Lung (tissue), 12 donors: ENCODE results near the gene HMBS. TPM values are rescaled to one million over a fixed set of nuclear protein-coding genes. Genes with fewer than 3 reads are reported as not detected.
A peak's percentile ranks its signal among the peaks of the same experiment; 100 is the strongest.

Experiments
- ATAC-seq: fragments of 200-7000 bp; cut with Tn5 transposase; one replicate; pipeline ENCODE4 v1.9.1; 2020; ENCODE audit warnings: moderate number of reproducible peaks; ENCODE audit not compliant: insufficient read depth, low FRiP score
- DNase-seq, 3 donors: peaks; one replicate each; pipeline ENCODE4 v3.0.0-alpha.2; 2013 to 2017
- H3K27ac ChIP-seq, 2 donors: one replicate each; pipeline ENCODE4 v1.5.1; 2013; ENCODE audit warnings: mild to moderate bottlenecking in 2 of 2, moderate library complexity in 2 of 2, control low read depth in 1 of 2, inconsistent platforms in 1 of 2, low read depth in 1 of 2, low read length in 1 of 2
- H3K27me3 ChIP-seq, 3 donors: one replicate each; pipeline ENCODE4 v1.5.1; 2013; ENCODE audit warnings: low read length in 2 of 3; ENCODE audit not compliant: control insufficient read depth in 3 of 3, insufficient read depth in 3 of 3
- H3K36me3 ChIP-seq, 4 donors: one replicate each; pipeline ENCODE4 v1.5.1; 2013; ENCODE audit warnings: low read length in 4 of 4, mild to moderate bottlenecking in 1 of 4, moderate library complexity in 1 of 4; ENCODE audit not compliant: control insufficient read depth in 4 of 4, insufficient read depth in 4 of 4
- H3K4me1 ChIP-seq, 5 donors: one replicate each; pipeline ENCODE4 v1.5.1; 2013; ENCODE audit warnings: low read length in 5 of 5, mild to moderate bottlenecking in 2 of 5, moderate library complexity in 1 of 5; ENCODE audit not compliant: control insufficient read depth in 5 of 5, insufficient read depth in 5 of 5
- H3K4me3 ChIP-seq: one replicate; pipeline ENCODE4 v1.5.1; 2013; ENCODE audit warnings: mild to moderate bottlenecking, control low read depth, moderate library complexity
- H3K9ac ChIP-seq, 2 donors: one replicate each; pipeline ENCODE4 v1.5.1; 2013; ENCODE audit warnings: low read length in 2 of 2, control low read depth in 1 of 2; ENCODE audit not compliant: insufficient read depth in 1 of 2
- H3K9me3 ChIP-seq, 4 donors: one replicate each; pipeline ENCODE4 v1.5.1; 2013; ENCODE audit warnings: low read length in 3 of 4, mild to moderate bottlenecking in 1 of 4, moderate library complexity in 1 of 4; ENCODE audit not compliant: control insufficient read depth in 4 of 4, insufficient read depth in 3 of 4
- CTCF ChIP-seq: IDR thresholded peaks from 2 replicates; pipeline ENCODE4 v1.5.1; 2012; ENCODE audit warnings: mild to moderate bottlenecking; ENCODE audit errors: control extremely low read depth, extremely low read depth
- WGBS, 2 donors: extraction: QIAGEN DNeasy Blood & Tissue Kit; methylation state at CpG; one replicate each; pipeline ENCODE4 v1.1.7; 2013; 5-methylcytosine and 5-hydroxymethylcytosine counted together
- polyA plus RNA-seq, 2 donors: library from polyadenylated mRNA; stranded (reverse); fragments of 200-250 nt; gene quantifications; one replicate each; pipeline ENCODE4 v1.2.1, GENCODE V29; 2013
- total RNA-seq, 2 donors: library from RNA; depleted of rRNA in 1 of 2; stranded (reverse); fragments of >200 nt in 1 of 2; gene quantifications; one replicate each; pipeline ENCODE4 v1.2.1, GENCODE V29; 2014 to 2021
- donor health status: control.
- donor health status: control.
- donor health status: Bipolar disorder and iron deficiency.
- donor health status: healthy.
- donor health status: DM: yes; HTN: yes; CAD: no.

Gene HMBS
- total and polyA plus RNA-seq, 4 donors = 11.7 to 33.3 (median 31.5) TPM

- no peaks in the 10 kb centered on the region for H3K27me3 ChIP-seq
- H3K27ac ChIP-seq = no peak overlapping the region
- peaks cover 0 to 14% (median 8%) of the 10 kb centered on the region in 4 donors for H3K36me3 ChIP-seq
- no peak overlapping the region for H3K4me3 ChIP-seq
- H3K4me1 ChIP-seq = peaks cover 11 to 38% (median 18%) of the 10 kb centered on the region in 5 donors
- no peak for DNase-seq
- no peak for ATAC-seq
- WGBS, 2 donors = 94 to 98% methylated on average over 9 of the region's 9 CpGs
- no peaks in the 10 kb centered on the region for H3K9me3 ChIP-seq
- TF ChIP-seq CTCF = no peak
- no peak overlapping the region for H3K9ac ChIP-seq
These were observed 3.7 kb downstream of the HMBS start for GRCh38 chr11:119088406-119088805.

- H3K27me3 ChIP-seq = no peaks in the 10 kb centered on the region
- H3K27ac ChIP-seq = no peak overlapping the region
- DNase-seq (no peak), ATAC-seq (no peak)
- WGBS, 2 donors = 90 to 100% methylated on average over 1 of the region's 1 CpG
- no peak overlapping the region for H3K4me3 ChIP-seq
- H3K4me1 ChIP-seq = peaks cover 14 to 44% (median 22%) of the 10 kb centered on the region in 5 donors
- H3K9ac ChIP-seq = no peak overlapping the region
- H3K9me3 ChIP-seq = no peaks in the 10 kb centered on the region
- no peak for TF ChIP-seq CTCF
- peaks cover 0 to 17% (median 8%) of the 10 kb centered on the region in 4 donors for H3K36me3 ChIP-seq
These were observed 4.6 kb downstream of the HMBS start for GRCh38 chr11:119089319-119089718.

- Histone ChIP-seq H3K27ac (peak overlapping the region in 1 of 2 donors; percentile 9), H3K4me3 (no peak overlapping the region), H3K4me1 (peaks cover 8 to 39% (median 18%) of the 10 kb centered on the region in 5 donors), H3K27me3 (no peaks in the 10 kb centered on the region), H3K36me3 (peaks cover 0 to 17% (median 8%) of the 10 kb centered on the region in 4 donors), H3K9ac (peak overlapping the region in 1 of 2 donors; percentile 14), H3K9me3 (no peaks in the 10 kb centered on the region)
- ATAC-seq (no peak), DNase-seq (peak in 2 of 3 donors; percentile 60 to 78)
- WGBS, 2 donors = 81 to 85% methylated on average over 9 of the region's 9 CpGs
- TF ChIP-seq CTCF = no peak
These were observed 6.5 kb downstream of the HMBS start for GRCh38 chr11:119091178-119091577.
